Esophagus muscularis mucosa (tissue), 4 donors: ENCODE results near the gene LCE1E. TPM values are rescaled to one million over a fixed set of nuclear protein-coding genes. Genes with fewer than 3 reads are reported as not detected.

Experiments
- DNase-seq: peaks from one replicate; pipeline ENCODE4 v3.0.0-alpha.2; 2017; ENCODE audit errors: extremely low spot score
- H3K27ac ChIP-seq, 4 donors: fragments of 200-600 bp; sonication (generic); replicated peaks in 1 of 4; 1 replicate in 3 of 4; 2 replicates in 1 of 4; pipeline ENCODE4 v1.5.1; 2016 to 2019; ENCODE audit warnings: mild to moderate bottlenecking in 1 of 4
- H3K27me3 ChIP-seq, 4 donors: fragments of 200-600 bp; sonication (generic); one replicate each; pipeline versions ENCODE4 v1.5.1 to v1.6.0; 2016 to 2019
- H3K36me3 ChIP-seq, 4 donors: fragments of 200-600 bp; sonication (generic); one replicate each; pipeline ENCODE4 v1.5.1; 2016 to 2019
- H3K4me1 ChIP-seq, 4 donors: fragments of 200-600 bp; sonication (generic); one replicate each; pipeline ENCODE4 v1.5.1; 2016 to 2019
- H3K4me3 ChIP-seq, 4 donors: fragments of 200-600 bp; sonication (generic); 1 replicate in 2 of 4; 2 replicates in 2 of 4; pipeline ENCODE4 v1.5.1; 2016 to 2019; ENCODE audit warnings: mild to moderate bottlenecking in 4 of 4, moderate library complexity in 1 of 4
- H3K9me3 ChIP-seq, 4 donors: fragments of 200-600 bp; sonication (generic); 1 replicate in 3 of 4; 2 replicates in 1 of 4; pipeline ENCODE4 v1.5.1; 2016 to 2019
- CTCF ChIP-seq, 3 experiments: fragments of 200-600 bp in 2 of 3; fragments of 450-650 bp in 1 of 3; sonication (generic) in 2 of 3; IDR thresholded peaks; one replicate each; pipeline ENCODE4 v1.5.1; 2017 to 2019; ENCODE audit warnings: antibody characterized with exemption in 3 of 3, mild to moderate bottlenecking in 2 of 3, moderate library complexity in 1 of 3
- EP300 ChIP-seq: sonication (generic); formaldehyde crosslinking; IDR thresholded peaks from one replicate; pipeline ENCODE4 v1.6.1; 2017; ENCODE audit warnings: antibody characterized with exemption
- POLR2A ChIP-seq: fragments of 450-650 bp; IDR thresholded peaks from one replicate; pipeline ENCODE4 v1.6.1; 2017; ENCODE audit warnings: antibody characterized with exemption, moderate library complexity, mild to moderate bottlenecking, low read depth
- POLR2AphosphoS5 ChIP-seq, 2 donors: sonication (generic); formaldehyde crosslinking; IDR thresholded peaks; one replicate each; pipeline ENCODE4 v1.6.1; 2017; ENCODE audit warnings: antibody characterized with exemption in 2 of 2
- WGBS: methylation state at CpG from one replicate; pipeline ENCODE4 v1.1.5; 2018; 5-methylcytosine and 5-hydroxymethylcytosine counted together
- intact Hi-C: fragments of 100-400 bp; cut with DNase I; formaldehyde crosslinking; loops from one replicate; pipeline ENCODE4 v1.15.1; 2023
- total RNA-seq, 4 donors: library from RNA; depleted of rRNA; stranded (reverse); fragments of >200 nt; gene quantifications; one replicate each; pipeline versions ENCODE4 v1.1.0 to v1.2.1, GENCODE V29; 2016

LCE1E gene
- total RNA-seq, 4 donors from 2014 or later = not detected

- TF ChIP-seq CTCF (IDR thresholded peaks at IDR 0.05) (no peak), POLR2A (no peak), EP300 (no peak), POLR2AphosphoS5 (IDR thresholded peaks at IDR 0.05) (no peak)
- intact Hi-C loops = no loop called here
- no peaks in the 10 kb centered on the region for H3K36me3 ChIP-seq
- no peaks in the 10 kb centered on the region for H3K27me3 ChIP-seq
- peak; percentile 19 for DNase-seq
- WGBS = 71% methylated on average over 4 of the region's 4 CpGs
- H3K27ac ChIP-seq = no peak overlapping the region
- H3K4me3 ChIP-seq = no peak overlapping the region
- H3K9me3 ChIP-seq = no peaks in the 10 kb centered on the region
- H3K4me1 ChIP-seq = no peaks in the 10 kb centered on the region
These were observed 9.6 kb downstream of the LCE1E start for GRCh38 chr1:152795686-152796085.

- WGBS = 63% methylated on average over 3 of the region's 3 CpGs
- no peaks in the 10 kb centered on the region for H3K4me1 ChIP-seq
- intact Hi-C loops = no loop called here
- H3K4me3 ChIP-seq = no peak within 1 kb of the TSS
- H3K27ac ChIP-seq = no peak within 1 kb of the TSS
- H3K9me3 ChIP-seq = no peaks in the 10 kb centered on the region
- TF ChIP-seq EP300 = no peak
- H3K36me3 ChIP-seq = no peaks in the 10 kb centered on the region
- DNase-seq = peak; percentile 64
- no peaks in the 10 kb centered on the region for H3K27me3 ChIP-seq
These were observed 10.4 kb downstream of the LCE1E start, which contains the start of gene LCE1D for GRCh38 chr1:152796421-152796820. LCE1D (plus strand) TSS chr1:152796721; CDS start chr1:152797795, 1,074 bp downstream.

GRCh38 chr1:152801333-152801732 lies 15.3 kb downstream of the LCE1E start:
- no peak for DNase-seq
- Histone ChIP-seq H3K27me3 (peaks cover 0 to 4% (median 0%) of the 10 kb centered on the region in 4 donors), H3K9me3 (no peaks in the 10 kb centered on the region), H3K27ac (no peak overlapping the region), H3K4me1 (peaks cover 0 to 4% (median 0%) of the 10 kb centered on the region in 4 donors), H3K36me3 (no peaks in the 10 kb centered on the region), H3K4me3 (no peak overlapping the region)
- TF ChIP-seq POLR2AphosphoS5 (IDR thresholded peaks at IDR 0.05) = no peak
- no peak for TF ChIP-seq POLR2A
- TF ChIP-seq CTCF (IDR thresholded peaks at IDR 0.05) = no peak
- TF ChIP-seq EP300 = no peak
- 83% methylated on average over 1 of the region's 1 CpG for WGBS
- intact Hi-C loops = no loop called here

GRCh38 chr1:152806576-152806975 lies 20.5 kb downstream of the LCE1E start, which contains the start of gene LCE1C:
LCE1C (minus strand) TSS chr1:152806651; CDS start chr1:152805478, 1,173 bp downstream.
- TF ChIP-seq POLR2AphosphoS5 (IDR thresholded peaks at IDR 0.05) = no peak
- TF ChIP-seq EP300 = no peak
- no peak for TF ChIP-seq CTCF (IDR thresholded peaks at IDR 0.05)
- no peak for TF ChIP-seq POLR2A
- H3K27ac ChIP-seq = no peak within 1 kb of the TSS
- H3K4me3 ChIP-seq = no peak within 1 kb of the TSS
- H3K9me3 ChIP-seq = no peaks in the 10 kb centered on the region
- peaks cover 0 to 4% (median 0%) of the 10 kb centered on the region in 4 donors for H3K4me1 ChIP-seq
- H3K36me3 ChIP-seq = no peaks in the 10 kb centered on the region
- DNase-seq = no peak
- intact Hi-C loops = no loop called here
- peaks cover 0 to 4% (median 0%) of the 10 kb centered on the region in 4 donors for H3K27me3 ChIP-seq
- 58% methylated on average over 3 of the region's 3 CpGs for WGBS

GRCh38 chr1:152811050-152811449 lies 25.0 kb downstream of the LCE1E start:
- Histone ChIP-seq H3K27ac (no peak overlapping the region), H3K4me1 (no peaks in the 10 kb centered on the region), H3K36me3 (no peaks in the 10 kb centered on the region), H3K27me3 (no peaks in the 10 kb centered on the region), H3K9me3 (no peaks in the 10 kb centered on the region), H3K4me3 (no peak overlapping the region)
- WGBS = 73% methylated on average over 2 of the region's 2 CpGs
- TF ChIP-seq POLR2AphosphoS5 (IDR thresholded peaks at IDR 0.05) (no peak), CTCF (IDR thresholded peaks at IDR 0.05) (no peak), EP300 (no peak)
- no peak for DNase-seq
- intact Hi-C loops = no loop called here
